GM19467 (cell line): ENCODE data around the gene FMO2.
"Not testable (repeated sequence)": the region's sequence is repeated elsewhere in the genome, so short reads cannot be mapped to it uniquely, and the experiment has no call there.

Experiments used
- ATAC-seq: cut with Tn5 transposase; IDR thresholded peaks from one replicate; pipeline ENCODE4 v1.9.1; 2021; ENCODE audit warnings: mild to moderate bottlenecking, moderate library complexity; ENCODE audit not compliant: unreplicated experiment

The FMO2 gene

DNA sequence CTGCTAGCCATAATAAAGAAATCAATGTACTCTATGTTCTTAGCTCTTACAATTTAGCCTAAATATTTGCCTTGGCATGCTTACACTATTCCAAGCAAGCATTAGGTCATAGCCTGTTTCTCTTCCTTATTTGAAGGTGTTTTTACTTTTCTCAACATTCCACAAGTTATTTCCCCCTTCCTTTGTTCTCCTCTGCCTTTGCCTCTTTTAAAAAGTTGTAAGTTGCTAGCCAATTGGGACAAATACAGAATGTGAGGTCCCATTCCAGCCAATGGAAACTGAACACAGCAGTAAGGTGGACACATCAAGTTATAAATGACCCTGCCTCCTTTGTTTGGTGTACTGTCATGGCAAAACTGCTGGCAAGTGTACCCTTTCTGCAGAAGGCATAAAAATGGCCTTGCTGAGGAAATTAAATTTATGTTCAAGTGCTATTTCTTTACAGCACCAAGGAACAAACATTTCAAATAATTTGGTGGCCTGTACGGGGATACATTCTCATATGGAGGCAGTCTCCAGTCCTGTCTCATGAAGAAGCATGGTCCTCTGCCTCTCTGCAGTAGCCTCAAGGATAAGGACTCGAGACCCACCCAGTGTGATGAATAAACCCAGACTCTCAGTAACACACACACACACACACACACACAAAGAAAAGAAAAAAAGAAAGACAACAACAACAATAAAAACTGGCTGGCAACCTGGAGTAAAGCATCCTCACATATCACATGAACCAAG lies 34.4 kb downstream of the FMO2 start:
- no peak for ATAC-seq

DNA sequence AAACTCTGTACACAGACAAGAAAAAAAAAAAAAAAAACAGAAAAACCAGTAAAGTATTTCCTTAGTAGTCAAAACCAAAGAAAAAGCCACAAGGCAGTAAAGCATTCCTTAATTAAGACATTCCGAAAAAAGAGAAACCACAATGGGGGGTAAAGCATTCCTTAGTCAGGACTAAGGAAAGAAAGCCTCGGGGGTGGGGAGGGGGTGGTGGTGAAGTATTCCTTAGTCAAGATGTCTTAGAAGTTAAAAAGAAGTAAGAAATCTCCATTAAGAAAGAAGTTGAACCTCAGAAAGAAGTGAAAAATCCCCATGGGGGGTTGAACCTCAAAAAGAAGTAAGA lies 35.0 kb downstream of the FMO2 start:
- no peak for ATAC-seq

DNA sequence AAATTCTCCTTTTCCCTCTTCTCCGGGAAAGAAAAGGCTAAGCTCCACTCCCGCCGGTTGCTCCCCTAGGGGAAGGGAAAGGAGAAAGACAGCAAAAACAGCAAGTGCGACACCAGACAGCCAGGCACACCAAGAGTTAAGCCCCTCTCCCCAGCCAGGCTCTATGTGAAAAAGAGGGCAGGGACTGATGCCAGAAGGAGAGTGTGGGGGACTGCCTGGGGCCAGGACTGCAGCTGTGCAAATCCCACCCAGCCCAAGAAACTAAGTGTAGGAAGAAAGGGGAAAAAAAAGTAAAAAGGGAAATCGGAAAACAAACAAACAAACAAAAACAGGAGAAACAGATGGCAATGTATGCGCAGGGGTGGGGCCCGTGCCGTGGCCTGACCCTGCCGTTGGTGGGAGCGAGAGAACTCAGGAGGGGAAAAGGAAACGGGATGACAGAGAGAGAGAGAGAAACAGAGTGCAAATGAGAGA lies 35.5 kb downstream of the FMO2 start:
- ATAC-seq: no peak

DNA sequence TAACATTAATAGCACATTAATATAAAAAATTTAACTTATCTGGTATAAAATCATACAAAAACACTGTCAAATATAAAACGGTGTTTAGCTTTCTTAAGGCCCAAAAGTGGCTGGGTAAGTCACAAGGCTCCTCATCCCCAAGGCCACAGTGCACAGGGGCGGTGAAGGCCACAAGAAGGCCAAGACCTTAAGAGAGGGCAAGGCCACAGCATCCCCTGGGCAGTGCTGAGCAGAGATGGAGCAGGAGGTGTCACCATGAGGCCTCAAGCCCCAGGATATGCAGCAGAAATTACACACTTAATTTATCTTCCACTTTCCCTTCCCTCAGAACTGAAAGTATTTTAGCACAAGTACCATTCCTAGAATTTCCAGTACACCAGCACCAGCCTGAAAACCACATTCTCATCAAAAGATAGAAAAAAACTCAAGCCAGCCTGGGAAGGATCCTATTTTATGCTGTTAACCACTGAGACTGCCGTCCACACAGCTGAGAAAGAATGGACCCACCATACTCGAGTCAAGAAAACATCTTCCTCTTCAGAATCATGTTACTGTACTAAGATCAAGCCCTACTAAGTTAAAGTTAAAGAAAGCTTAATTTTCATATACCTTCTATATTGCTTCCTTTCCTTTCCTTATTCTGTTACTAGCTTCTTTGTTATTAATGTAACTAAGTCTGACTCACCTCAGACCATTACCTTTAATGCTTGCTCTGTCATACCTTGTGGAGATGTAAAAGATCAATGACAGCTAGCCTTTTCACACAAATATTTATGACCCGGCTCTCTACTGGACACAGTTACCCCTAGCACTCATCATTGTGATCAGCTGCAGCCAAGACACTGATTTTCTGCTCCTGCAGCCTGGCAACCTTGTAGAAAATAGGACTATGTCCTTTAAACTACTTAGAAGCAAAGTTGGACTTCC lies 36.8 kb downstream of the FMO2 start:
- ATAC-seq: no peak

DNA sequence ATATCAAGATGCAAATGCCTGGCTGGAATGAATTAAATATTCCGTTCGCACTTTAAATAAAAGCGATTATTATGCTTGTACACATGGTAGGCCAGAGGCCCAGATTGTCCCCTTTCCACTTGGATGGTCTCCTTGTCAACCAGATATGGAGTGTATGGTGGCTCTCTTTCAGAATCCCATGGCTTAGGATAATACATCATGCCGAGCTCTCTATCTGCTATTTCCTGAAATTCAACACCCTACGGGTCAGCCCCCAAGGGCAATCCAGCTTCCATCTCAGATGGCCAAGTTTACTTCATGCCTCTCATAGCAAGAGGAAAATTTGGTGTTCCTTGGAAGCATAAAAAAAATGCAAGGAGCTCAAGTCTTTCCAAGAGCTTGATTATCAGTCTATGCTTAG lies 37.8 kb downstream of the FMO2 start:
- ATAC-seq: no peak

DNA sequence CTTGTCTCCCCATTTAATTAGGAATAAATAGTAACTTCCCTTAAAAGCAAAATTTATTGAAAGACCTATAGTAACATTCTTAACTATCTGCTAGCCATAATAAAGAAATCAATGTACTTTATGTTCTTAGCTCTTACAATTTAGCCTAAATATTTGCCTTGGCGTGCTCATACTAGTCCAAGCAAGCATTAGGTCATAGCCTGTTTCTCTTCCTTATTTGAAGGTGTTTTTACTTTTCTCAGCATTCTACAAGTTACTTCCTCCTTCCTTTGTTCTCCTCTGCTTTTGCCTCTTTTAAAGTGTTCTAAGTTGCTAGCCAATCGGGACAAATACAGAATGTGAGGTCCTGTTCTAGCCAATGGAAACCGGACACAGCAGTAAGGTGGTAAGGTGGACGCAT lies 39.2 kb downstream of the FMO2 start:
- ATAC-seq: not testable (repeated sequence)

DNA sequence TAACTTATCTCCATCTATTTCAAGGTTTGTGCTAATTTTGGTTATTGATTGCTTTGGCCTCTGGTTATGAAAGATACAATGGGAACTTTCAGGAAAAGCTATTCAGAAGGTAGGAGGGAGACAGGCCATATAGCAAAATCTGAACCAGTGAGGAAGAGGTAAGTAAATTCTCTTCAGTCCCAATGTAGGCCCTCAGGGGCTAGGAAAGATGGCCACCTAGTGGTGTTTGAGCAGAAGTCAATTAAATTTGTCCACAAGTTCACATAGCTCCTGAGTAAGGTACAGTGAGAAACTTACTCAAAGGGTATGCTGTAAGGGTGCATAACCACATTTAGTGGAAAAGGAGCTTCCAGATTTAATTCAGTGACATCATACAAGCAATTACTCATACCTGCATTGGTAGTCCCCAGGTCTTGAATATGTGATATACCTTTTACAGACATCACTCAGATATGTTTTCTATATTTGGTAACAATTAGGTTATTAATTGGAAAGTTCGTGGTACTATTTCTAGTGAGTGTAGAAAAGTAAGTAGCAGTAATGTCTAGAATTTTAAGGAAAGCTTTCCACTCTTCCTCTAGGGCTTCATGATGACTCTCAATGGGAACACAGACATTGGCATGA lies 41.8 kb downstream of the FMO2 start:
- peak; percentile 86 for ATAC-seq

DNA sequence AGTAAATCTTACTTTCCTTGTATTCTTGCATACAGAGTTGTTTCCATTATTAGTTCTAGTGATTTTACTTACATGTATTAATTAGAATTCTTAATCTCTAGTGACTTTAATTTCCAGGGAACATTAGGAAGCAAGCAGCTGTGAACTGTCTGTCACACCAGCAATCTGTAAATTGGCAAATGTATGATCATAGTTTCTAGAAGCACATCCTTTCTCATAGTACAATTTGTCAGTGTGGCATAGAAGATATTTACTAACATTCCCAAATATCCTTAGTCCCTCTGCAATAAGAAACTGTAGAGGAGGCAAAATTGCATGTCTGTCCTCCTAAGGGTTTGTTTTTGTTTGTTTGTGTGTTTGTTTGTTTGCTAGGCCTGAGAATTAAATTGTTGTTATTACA lies 46.2 kb downstream of the FMO2 start:
- no peak for ATAC-seq

DNA sequence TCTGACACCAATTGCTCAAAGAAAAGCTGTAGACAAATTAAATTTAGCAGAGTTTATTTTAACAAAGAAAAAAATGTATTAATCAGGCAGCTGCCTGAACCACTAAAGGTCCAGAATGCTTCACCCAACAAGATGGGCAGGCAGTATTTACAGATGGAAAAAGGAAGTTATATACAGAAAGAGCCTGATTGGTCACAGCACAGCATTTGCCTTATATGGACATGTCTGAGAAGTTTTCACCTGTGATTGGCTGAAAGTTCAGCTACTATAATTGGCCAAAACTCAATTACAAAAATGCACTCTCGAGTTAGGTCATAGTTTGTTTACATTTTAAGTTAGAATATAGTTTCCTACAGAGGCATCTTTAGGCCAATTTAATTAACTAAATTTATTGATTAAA lies 48.1 kb downstream of the FMO2 start:
- no peak for ATAC-seq

DNA sequence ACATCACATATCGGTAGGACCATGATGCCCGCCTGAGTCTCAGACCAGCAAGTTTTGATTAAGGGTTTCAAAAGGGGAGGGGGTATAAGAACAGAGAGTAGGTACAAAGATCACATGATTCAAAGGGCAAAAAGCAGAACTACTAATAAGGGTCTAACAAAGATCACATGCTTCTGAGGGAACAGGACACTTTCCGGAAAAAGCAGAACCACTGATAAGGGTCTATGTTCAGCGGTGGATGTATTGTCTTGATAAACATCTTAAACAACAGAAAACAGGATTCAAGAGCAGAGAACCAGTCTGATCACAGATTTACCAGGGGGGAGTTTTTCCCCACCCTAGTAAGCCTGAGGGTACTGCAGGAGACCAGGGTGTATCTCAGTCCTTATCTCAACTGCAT lies 51.1 kb downstream of the FMO2 start:
- not testable (repeated sequence) for ATAC-seq

DNA sequence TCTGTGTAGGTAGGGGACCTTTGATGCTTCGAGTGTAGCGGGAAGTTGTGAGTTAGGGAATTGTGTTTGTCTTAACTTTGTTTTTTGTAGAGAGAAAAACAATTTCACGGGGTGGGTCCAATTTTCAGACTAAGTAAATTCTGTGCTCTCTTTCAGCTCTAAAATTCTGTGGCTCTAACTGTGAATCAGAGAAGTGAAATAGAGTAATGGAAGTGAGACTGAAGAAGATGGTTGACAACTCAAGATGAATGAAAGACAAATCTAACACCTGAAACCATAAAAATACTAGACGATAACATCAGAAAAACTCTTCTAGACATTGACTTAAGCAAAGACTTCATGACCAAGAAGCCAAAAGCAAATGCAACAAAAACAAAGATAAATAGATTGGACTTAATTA lies 58.8 kb downstream of the FMO2 start:
- ATAC-seq: no peak

DNA sequence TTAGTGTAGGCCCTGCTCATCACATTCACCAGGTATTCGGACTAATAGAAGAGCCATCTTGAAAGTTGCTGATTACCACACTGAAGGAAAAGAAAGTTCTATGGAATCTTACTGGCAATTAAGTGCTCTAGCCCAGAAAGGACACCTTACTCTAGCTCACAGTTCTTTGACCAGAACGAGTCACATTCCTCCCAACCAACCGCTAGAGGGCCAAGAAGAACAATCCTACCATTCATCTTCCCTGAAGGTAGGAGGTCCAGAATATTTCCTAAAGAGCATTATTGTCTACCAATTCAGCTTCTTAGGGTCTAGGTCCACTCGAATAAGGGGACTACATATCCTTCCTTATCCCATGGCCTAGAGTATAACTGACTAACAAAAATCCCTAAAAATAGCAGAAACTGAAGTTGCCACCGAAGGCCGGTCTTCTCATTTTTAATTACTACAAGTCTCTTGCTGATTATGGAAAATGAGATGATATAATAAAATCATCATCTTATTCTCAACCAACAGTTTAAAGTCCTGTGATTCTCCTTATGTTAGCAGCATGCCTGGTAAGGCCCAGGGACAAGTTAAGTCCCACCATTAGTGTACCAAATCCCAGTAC lies 60.5 kb downstream of the FMO2 start:
- peak; percentile 80 for ATAC-seq

DNA sequence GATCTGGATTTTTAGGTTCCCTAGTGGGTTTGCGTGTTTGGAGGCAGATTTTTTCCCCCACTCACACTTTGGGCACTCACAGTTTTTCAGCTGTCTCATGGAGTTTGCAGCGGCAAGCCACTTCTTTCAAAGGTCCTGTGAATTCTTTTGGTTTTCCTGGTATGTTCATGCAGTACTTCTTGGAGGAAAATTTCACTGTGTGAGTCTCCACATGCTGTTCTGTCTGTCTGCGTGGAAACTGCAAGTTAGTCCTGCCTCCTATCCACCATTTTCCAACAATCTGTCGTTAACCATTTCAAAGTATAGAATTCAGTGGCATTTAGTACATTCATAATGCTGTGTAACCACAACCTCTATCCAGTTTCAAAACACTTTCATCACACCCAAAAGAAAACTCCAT lies 62.4 kb downstream of the FMO2 start:
- no peak for ATAC-seq

DNA sequence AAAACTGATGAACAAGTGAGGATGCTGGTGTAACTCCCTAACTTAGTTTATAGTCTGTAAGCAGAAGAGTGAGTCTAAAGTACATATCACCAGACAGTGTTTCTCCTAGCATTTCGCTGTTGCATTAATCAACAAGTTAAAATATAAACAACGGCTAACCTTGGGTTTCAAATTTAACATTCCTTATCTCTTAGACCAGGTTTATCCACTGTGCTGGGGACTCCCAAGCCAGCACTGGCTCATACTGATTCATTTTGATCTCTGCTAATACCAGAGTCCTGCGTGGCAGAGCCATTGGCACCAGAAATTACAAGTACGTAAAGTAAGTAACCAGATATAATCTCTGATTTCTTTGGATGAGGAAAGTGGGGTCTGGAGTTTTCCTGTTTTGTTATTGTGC lies 63.2 kb downstream of the FMO2 start, which contains the start of gene FMO1:
FMO1 (plus strand) TSS at position 193 of the 400 bp plus-strand sequence. CDS start 9,594 bp downstream, outside the sequence.
- no peak for ATAC-seq

DNA sequence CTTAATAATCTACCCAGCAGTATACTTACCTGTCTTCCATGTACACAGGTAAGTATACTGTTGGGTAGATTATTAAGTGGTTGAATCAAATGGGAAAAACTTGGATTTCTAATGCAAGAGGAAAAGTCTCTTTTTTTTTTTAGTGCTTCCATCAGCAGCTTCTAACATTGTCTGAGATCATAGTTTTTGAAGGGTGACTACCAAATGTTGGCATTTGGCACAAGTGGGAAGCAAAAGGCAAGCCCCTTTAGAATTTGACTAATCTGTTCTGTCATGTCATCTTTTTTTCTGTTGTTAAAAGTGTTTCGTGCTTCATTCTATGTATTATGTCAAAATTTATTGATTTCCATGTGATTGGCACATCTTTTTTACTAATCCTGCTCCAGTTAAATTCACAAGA lies 63.7 kb downstream of the FMO2 start:
- ATAC-seq: no peak

DNA sequence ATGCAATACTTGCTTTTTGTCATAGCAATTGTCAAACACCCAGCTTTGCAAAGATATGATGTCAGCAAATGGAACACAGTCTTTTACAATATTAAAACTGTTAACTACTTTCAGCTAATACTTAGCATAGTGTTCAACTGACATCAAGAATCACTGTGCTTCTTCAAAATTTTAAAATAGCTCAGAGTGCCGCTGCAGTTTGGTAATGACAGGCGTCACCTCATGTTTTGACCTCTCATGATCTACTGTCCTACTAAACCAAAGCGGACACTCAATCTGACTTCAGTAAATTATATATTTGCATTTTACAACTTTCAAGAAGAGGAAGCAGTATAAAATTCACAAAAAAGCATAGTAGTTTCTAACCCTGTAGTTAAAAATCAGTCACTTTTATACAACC lies 65.2 kb downstream of the FMO2 start:
- no peak for ATAC-seq

DNA sequence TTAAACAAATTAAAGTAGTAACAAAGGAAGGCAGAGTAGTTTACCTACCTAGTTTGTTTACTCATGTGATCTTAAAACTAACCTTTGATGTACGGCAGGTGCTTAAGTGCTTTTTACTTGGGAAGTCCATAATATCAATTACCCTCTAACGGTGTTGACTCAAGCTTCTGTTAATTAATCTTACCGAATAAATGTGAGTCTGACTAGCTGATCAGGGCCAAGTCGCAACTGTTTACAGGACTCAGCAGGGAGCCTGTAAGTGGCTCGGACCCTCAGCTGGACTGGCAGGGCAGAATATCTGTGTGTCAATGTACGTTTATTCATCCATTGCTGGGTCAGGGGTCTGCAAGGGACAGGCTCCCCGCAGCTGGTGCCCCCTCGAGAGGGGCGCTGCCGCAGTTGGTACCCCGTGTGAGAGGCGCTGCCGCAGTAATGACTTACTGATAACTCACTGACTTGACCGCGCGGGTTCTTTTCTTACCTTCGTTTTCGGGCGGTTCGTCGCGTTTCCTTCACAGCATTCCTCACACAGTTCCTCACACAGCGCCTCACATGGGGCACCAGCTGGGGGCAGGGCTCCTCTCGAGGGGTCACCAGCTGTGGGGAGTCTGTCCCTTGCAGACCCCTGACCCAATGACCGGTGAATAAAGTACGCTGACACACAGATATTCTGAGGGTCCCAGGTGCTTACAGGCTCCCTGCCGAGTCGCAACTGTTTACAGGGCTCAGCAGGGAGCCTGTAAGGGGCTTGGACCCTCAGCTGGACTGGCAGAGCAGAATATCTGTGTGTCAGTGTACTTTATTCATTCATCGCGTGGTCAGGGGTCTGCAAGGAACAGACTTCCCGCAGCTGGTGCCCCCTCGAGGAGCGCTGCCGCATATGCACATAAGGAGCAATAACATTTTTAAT lies 66.2 kb downstream of the FMO2 start:
- peak; percentile 47 for ATAC-seq

DNA sequence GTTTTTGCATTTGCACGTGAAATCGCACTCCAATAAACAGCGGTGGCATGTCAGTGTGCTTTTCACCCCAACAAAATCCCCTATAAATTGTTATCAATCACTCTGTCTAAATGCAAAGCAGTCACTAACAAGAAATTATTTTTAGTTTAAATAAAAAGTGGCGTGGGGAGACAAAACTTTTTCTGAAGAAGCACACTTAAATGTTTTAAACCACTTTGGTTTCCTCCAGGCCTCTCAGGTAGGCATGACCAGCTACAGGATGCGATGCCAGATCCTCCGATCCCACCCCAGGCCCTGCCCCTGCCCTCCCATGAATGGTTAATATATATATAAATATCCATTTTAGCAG lies 66.8 kb downstream of the FMO2 start:
- no peak for ATAC-seq

DNA sequence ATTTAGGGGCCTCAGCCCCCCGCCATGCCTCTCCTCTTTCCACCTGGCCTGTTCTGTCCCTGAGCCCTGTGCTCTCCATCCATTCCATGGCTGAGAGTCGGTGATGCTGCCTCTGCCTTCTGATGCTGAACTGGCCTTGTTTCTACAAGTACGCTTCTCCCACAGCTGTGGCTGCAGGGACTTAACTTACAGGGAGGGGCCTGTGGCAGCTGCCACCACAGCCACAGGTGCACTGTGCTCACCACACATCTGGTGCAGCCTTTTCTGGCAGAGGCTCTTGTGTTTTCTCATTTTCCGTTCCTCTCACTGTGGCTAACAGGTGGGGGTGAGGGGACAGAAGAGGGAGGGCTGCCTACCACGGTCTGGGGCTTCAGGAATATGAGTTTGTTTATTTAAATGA lies 67.4 kb downstream of the FMO2 start:
- ATAC-seq: peak; percentile 91

DNA sequence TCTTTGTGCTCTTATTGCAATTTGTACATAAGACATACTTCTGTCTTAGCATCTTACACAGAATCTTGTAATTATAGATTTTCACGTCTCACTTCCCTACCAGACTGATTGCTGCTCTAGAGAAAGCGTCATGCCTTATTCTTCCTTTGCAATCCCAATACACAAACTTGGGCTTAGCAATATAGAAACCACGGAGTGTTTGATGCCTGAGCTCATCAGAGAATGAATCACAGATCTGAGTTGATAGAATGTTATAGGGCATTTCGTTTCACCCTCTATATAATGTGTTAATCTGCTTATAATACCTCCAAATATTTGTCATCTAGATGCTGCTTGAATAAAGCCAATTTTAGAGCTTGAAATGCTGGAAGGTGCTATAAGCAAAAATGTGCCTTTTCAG lies 69.8 kb downstream of the FMO2 start:
- ATAC-seq: no peak
